GM18861 (cell line): Measurements from ENCODE around the gene ATAD3B.
"Not testable (repeated sequence)": the region's sequence is repeated elsewhere in the genome, so short reads cannot be mapped to it uniquely, and the experiment has no call there.

Experiments used
- ATAC-seq: cut with Tn5 transposase; IDR thresholded peaks from one replicate; pipeline ENCODE4 v1.9.1; 2021; ENCODE audit not compliant: unreplicated experiment

Gene ATAD3B

GRCh38 chr1:1509465-1509850, 37.9 kb downstream of the ATAD3B start:
- not testable (repeated sequence) for ATAC-seq

- ATAC-seq: no peak
These were observed 39.5 kb downstream of the ATAD3B start for GRCh38 chr1:1510912-1511532.

- ATAC-seq: peak; percentile 87
These were observed 40.1 kb downstream of the ATAD3B start, which contains the start of gene ATAD3A for GRCh38 chr1:1511533-1512285. Gene ATAD3A (plus strand): TSS chr1:1512162. CDS start chr1:1512269, 107 bp downstream.

GRCh38 chr1:1512425-1512824, 40.9 kb downstream of the ATAD3B start:
- ATAC-seq: not testable (repeated sequence)

- ATAC-seq: not testable (repeated sequence)
These were observed 42.1 kb downstream of the ATAD3B start for GRCh38 chr1:1513675-1514074.

- ATAC-seq: not testable (repeated sequence)
These were observed 42.8 kb downstream of the ATAD3B start for GRCh38 chr1:1514376-1514775.

- not testable (repeated sequence) for ATAC-seq
These were observed 45.4 kb downstream of the ATAD3B start for GRCh38 chr1:1516923-1517322.

- ATAC-seq: no peak
These were observed 46.5 kb downstream of the ATAD3B start for GRCh38 chr1:1517973-1518620.

- ATAC-seq: not testable (repeated sequence)
These were observed 47.0 kb downstream of the ATAD3B start for GRCh38 chr1:1518621-1519007.

GRCh38 chr1:1519805-1520505, 48.4 kb downstream of the ATAD3B start:
- ATAC-seq: not testable (repeated sequence)

- ATAC-seq: no peak
These were observed 49.8 kb downstream of the ATAD3B start for GRCh38 chr1:1521331-1521730.

GRCh38 chr1:1522536-1522935, 51.0 kb downstream of the ATAD3B start:
- ATAC-seq: not testable (repeated sequence)

- not testable (repeated sequence) for ATAC-seq
These were observed 51.7 kb downstream of the ATAD3B start for GRCh38 chr1:1523226-1523625.

- not testable (repeated sequence) for ATAC-seq
These were observed 52.1 kb downstream of the ATAD3B start for GRCh38 chr1:1523651-1524050.

- ATAC-seq: not testable (repeated sequence)
These were observed 53.3 kb downstream of the ATAD3B start for GRCh38 chr1:1524750-1525383.

- ATAC-seq: not testable (repeated sequence)
These were observed 54.9 kb downstream of the ATAD3B start for GRCh38 chr1:1526476-1526875.

GRCh38 chr1:1527092-1527816, 55.7 kb downstream of the ATAD3B start:
- ATAC-seq: no peak

GRCh38 chr1:1528301-1529267, 57.0 kb downstream of the ATAD3B start:
- no peak for ATAC-seq

GRCh38 chr1:1529321-1529720, 57.8 kb downstream of the ATAD3B start:
- ATAC-seq: no peak
